HEK293 (cell line): ENCODE data around the gene PSAP.

ENCODE experiments used
- BCL6B ChIP-seq: fragments of 450-650 bp; formaldehyde crosslinking; IDR thresholded peaks from 2 replicates; pipeline ENCODE4 v1.5.1; 2017; ENCODE audit warnings: missing biosample characterization, missing genetic modification characterization
- CTCF ChIP-seq: fragments of 450-650 bp; formaldehyde crosslinking; IDR thresholded peaks from 2 replicates; pipeline ENCODE4 v1.5.1; 2016; ENCODE audit warnings: missing biosample characterization, missing genetic modification characterization
- PATZ1 ChIP-seq: fragments of 450-650 bp; formaldehyde crosslinking; IDR thresholded peaks from 2 replicates; pipeline ENCODE4 v1.5.1; 2016; ENCODE audit warnings: missing biosample characterization, missing genetic modification characterization
- ZBTB8A ChIP-seq: fragments of 450-650 bp; formaldehyde crosslinking; IDR thresholded peaks from 2 replicates; pipeline ENCODE4 v1.5.1; 2016; ENCODE audit warnings: missing biosample characterization, missing genetic modification characterization
- ZNF280D ChIP-seq: fragments of 450-650 bp; formaldehyde crosslinking; IDR thresholded peaks from 2 replicates; pipeline ENCODE4 v1.5.1; 2016; ENCODE audit warnings: missing biosample characterization, missing genetic modification characterization
- ZNF362 ChIP-seq: fragments of 450-650 bp; formaldehyde crosslinking; IDR thresholded peaks from 2 replicates; pipeline ENCODE4 v1.5.1; 2016; ENCODE audit warnings: missing biosample characterization, missing genetic modification characterization
- ZNF76 ChIP-seq: fragments of 450-650 bp; formaldehyde crosslinking; IDR thresholded peaks from 2 replicates; pipeline ENCODE4; 2016; ENCODE audit warnings: low read depth, missing biosample characterization, missing genetic modification characterization, borderline replicate concordance
- ZNF785 ChIP-seq: fragments of 450-650 bp; formaldehyde crosslinking; IDR thresholded peaks from 2 replicates; pipeline ENCODE4 v1.5.1; 2016; ENCODE audit warnings: missing biosample characterization, missing genetic modification characterization
- ZNF837 ChIP-seq: fragments of 450-650 bp; formaldehyde crosslinking; IDR thresholded peaks from 2 replicates; pipeline ENCODE4 v1.5.1; 2016; ENCODE audit warnings: missing biosample characterization, missing genetic modification characterization
- ZSCAN4 ChIP-seq: fragments of 450-650 bp; formaldehyde crosslinking; IDR thresholded peaks from 2 replicates; pipeline ENCODE4 v1.5.1; 2017; ENCODE audit warnings: missing biosample characterization, missing genetic modification characterization

GRCh38 chr10:71880425-71881306 lies 29.6 kb upstream of the PSAP start:
- TF ChIP-seq CTCF (tag by site-specific recombination) (no peak), ZNF76 (tag by site-specific recombination) (no peak), ZBTB8A (tag by site-specific recombination) (0 out of 2 replicates have a peak, but pooled peaks have one; percentile 14), ZNF362 (tag by site-specific recombination) (no peak), PATZ1 (tag by site-specific recombination) (no peak), ZNF785 (tag by site-specific recombination) (no peak), ZNF837 (tag by site-specific recombination) (no peak), ZNF280D (tag by site-specific recombination) (no peak), ZSCAN4 (tag by site-specific recombination) (no peak), BCL6B (tag by site-specific recombination) (no peak)
